Bronchus fibroblast of lung (primary cell): ENCODE results near the gene LRRC73. TPM values are rescaled to one million over a fixed set of nuclear protein-coding genes. Genes with fewer than 3 reads are reported as not detected.

ENCODE experiments used
- total RNA-seq: library from RNA; depleted of rRNA; stranded (reverse); fragments of >200 nt; gene quantifications from 2 replicates; pipeline ENCODE4 v1.2.3, GENCODE V29; 2015

Gene LRRC73
- total RNA-seq: under 0.01 and 0.15 TPM in 2 replicates

GRCh38 chr6:43509984-43510826, at the start of gene LRRC73:
Gene LRRC73, minus strand, starts transcription at chr6:43510346. Its CDS starts 561 bp downstream, at chr6:43509785.

GRCh38 chr6:43516697-43517504, 6.8 kb upstream of the LRRC73 start, which contains the start of the genes POLR1C and YIPF3:
Gene POLR1C, plus strand, starts transcription at chr6:43517089. Its CDS starts 21 bp downstream, at chr6:43517110.
Gene YIPF3, minus strand, starts transcription at chr6:43516926. Its CDS starts 119 bp downstream, at chr6:43516807.

GRCh38 chr6:43477235-43478007, 32.7 kb downstream of the LRRC73 start, which contains the start of gene TJAP1:
Gene TJAP1, plus strand, starts transcription at chr6:43477570. Its CDS starts 21,432 bp downstream, at chr6:43499002.

Other genes starting within 250 kb of the LRRC73 start
- not detected in 2 replicates for gene SLC22A7, start 212.1 kb downstream of the LRRC73 start, total RNA-seq
- gene CRIP3, start 201.5 kb downstream of the LRRC73 start, total RNA-seq: not detected in 2 replicates
- gene ZNF318, start 140.7 kb downstream of the LRRC73 start, total RNA-seq: 5.4 and 6.2 TPM in 2 replicates
- 14.1 and 20.8 TPM in 2 replicates for gene ABCC10, start 82.8 kb downstream of the LRRC73 start, total RNA-seq
- gene DLK2, start 54.8 kb downstream of the LRRC73 start, total RNA-seq: 1.0 and 1.5 TPM in 2 replicates
- 18.5 and 20.4 TPM in 2 replicates for gene TJAP1, start 32.8 kb downstream of the LRRC73 start, total RNA-seq
- 110 and 117 TPM in 2 replicates for gene YIPF3, start 6.6 kb upstream of the LRRC73 start, total RNA-seq
- 24.2 and 27.9 TPM in 2 replicates for gene POLR1C, start 6.7 kb upstream of the LRRC73 start, total RNA-seq
- 15.2 and 15.5 TPM in 2 replicates for gene XPO5, start 65.7 kb upstream of the LRRC73 start, total RNA-seq
- gene POLH, start 65.8 kb upstream of the LRRC73 start, total RNA-seq: 18.3 and 19.2 TPM in 2 replicates
- 49.9 and 50.6 TPM in 2 replicates for gene GTPBP2, start 118.9 kb upstream of the LRRC73 start, total RNA-seq
- 33.9 and 37.7 TPM in 2 replicates for gene MAD2L1BP, start 125.5 kb upstream of the LRRC73 start, total RNA-seq
- 0.67 and 0.74 TPM in 2 replicates for gene RSPH9, start 134.7 kb upstream of the LRRC73 start, total RNA-seq
- gene MRPS18A, start 177.4 kb upstream of the LRRC73 start, total RNA-seq: 51.6 and 60.2 TPM in 2 replicates